Activated T-cell treated with anti-CD3 and anti-CD28 coated beads for 48 hours (primary cell): ENCODE results near the gene ZNF22.

Source experiments
- DNase-seq: peaks from one replicate; pipeline ENCODE4 v3.0.0-alpha.2; 2020; ENCODE audit warnings: low read depth

The ZNF22 gene

DNA sequence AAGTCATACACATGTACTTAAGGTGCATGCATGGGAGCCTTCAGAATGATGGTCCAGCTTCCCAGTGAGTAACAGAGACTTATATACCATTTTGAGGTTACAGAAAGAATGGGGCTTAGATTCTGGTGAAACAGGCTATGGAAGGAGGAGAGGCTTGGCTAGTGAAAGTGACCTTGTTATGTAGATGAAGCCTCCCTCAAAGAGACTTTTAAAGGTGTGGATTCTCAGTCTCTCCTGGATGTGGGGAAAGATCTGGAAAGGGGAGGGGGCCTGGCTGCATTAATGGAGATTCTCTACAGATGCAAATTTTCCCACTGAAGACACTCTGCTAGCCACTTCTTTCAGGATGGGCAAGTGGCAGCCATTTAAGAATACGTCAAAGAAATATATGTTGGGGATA lies 35.6 kb upstream of the ZNF22 start:
- no peak for DNase-seq

- DNase-seq: no peak
Observed at GRCh38 chr10:44965651-44966097, 35.0 kb upstream of the ZNF22 start.

- DNase-seq: no peak
Observed at GRCh38 chr10:44966129-44966815, 34.5 kb upstream of the ZNF22 start.

- no peak for DNase-seq
Observed at GRCh38 chr10:44966816-44967509, 33.8 kb upstream of the ZNF22 start.

GRCh38 chr10:44967616-44968015 lies 33.1 kb upstream of the ZNF22 start:
- no peak for DNase-seq

- DNase-seq: no peak
Observed at GRCh38 chr10:44968091-44968490, 32.6 kb upstream of the ZNF22 start.

- DNase-seq: no peak
Observed at GRCh38 chr10:44968500-44969400, 32.0 kb upstream of the ZNF22 start.

- DNase-seq: no peak
Observed at GRCh38 chr10:44969854-44970253, 30.9 kb upstream of the ZNF22 start.

- no peak for DNase-seq
Observed at GRCh38 chr10:44970812-44971395, 29.8 kb upstream of the ZNF22 start.

DNA sequence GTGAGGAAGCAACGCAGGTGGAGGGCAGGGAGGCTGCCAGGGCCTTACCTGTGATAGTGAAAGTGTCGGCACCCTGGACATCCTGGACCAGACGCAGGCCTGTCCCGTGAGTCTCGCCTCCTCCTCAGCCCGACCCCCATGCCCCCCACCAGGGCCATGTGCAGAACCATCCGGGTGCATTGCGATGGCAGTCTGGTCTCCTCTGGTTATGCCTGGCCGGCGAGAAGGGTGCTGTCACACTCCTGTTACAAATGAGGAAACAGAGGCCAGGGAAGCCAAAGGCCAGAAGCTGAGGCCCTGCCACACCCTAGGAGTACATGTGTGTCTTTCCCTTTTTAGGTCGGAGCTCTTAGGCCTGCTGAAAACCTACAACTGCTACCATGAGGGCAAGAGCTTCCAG lies 29.3 kb upstream of the ZNF22 start:
- DNase-seq: no peak

- DNase-seq: no peak
Observed at GRCh38 chr10:44971935-44972757, 28.6 kb upstream of the ZNF22 start.

- DNase-seq: no peak
Observed at GRCh38 chr10:44972874-44973306, 27.8 kb upstream of the ZNF22 start.

- no peak for DNase-seq
Observed at GRCh38 chr10:44973323-44974081, 27.2 kb upstream of the ZNF22 start.

DNA sequence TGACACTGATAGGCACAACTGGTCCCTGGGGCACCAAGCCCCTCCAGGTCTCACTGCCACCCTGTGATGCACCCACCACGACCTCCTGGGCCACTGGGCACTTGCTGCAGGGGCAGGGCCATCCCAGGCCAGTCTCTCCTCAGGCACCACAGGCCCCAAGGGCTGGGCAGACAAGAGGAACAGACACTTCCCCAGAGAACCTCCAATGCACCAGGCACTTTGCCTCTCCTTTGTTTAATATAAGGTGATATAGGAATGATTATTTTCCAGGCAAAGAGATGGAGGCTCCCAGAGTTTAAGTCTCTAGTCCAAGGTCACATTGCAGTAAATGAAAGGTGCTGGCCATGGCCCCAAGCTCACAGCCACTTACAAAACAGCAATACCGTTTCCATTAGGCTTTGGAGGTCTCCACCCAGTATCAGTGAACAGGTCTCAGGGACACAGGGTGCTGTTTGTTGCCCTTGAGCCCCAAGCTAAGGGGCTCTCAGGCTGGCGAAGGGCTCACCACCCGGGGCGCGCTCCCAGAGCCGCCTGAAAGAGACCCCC lies 26.6 kb upstream of the ZNF22 start:
- no peak for DNase-seq

- DNase-seq: peak; percentile 75
Observed at GRCh38 chr10:44974628-44975430, 25.9 kb upstream of the ZNF22 start.

DNA sequence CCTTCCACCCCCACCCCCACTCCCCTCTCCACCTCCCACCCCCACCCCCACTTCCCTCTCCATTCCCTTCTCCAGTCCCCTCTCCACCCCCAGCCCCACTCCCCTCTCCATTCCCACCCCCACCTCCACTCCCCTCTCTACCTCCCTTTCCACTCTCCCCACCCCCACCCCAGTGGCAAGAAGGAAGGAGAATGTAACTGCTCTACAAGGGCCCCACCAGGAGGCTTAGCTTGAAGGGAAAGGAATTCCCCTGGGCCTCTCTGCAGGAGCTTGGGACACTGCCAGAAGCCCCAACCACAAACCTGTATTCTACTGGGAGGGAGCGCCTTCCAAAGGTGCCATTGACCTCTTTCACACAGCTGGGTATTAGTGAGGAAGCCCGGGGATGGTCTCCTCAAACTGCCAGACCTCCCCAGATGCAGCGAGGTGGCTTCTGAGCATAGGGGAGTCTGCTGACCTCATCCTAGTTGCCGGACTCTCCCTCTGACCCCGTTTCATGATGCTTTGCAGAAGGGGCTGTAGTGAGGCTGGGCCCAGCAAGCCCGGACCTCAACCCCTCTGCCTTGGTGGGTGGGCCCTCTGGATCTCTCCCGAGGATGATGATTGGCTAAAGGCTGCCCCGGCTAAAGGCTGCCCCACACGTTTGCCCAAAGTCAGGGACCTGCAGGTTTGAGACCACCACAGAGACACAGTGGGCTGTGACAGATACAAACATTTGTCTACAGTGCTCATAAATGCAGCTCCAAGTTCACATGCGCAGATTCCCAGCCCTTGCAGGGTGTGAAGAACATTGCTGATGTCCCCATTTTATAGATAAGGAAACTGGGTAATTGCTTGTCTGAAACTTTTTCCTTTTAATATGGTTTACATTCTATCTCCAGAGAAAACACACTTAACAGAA lies 25.0 kb upstream of the ZNF22 start:
- DNase-seq: no peak

DNA sequence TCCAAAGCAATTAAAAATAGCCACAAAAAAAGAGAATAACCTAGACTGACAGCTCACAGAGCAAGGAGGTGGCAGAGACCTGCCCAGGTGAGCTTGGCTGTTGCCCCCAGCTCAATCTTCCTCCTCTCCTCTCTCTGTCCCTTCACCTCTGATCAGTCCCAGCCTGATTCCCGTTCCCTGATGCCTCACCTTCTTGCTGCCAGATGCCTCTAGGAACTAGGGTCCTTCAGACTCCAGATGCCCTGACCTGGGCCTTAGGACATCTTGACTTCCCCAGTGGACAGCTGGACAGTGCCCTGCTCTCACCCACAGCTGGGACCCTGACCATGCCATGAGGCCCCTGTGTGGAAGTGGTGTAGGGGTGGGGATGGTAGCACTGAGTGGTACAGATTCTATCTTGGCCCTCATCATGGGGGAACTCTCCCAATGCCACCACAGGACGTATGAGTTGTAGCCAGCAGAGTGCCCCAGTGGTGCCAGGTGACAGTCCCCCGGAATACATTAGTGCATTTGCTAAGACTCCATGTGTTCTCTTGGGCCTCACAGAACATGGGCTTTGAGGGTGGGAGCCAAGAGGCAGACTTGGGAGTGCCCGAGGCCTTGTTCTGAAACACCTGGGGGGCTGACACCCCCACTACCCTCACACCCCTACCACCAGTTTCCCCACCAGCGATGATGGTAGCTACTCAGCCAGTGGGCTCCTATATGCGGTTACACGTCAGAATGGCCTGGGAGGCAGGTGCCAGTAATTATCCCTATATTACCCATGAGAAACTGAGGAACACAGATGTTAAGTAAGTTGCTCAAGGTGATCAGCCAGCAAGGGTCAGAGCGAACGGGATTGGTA lies 24.1 kb upstream of the ZNF22 start:
- no peak for DNase-seq
